ENCODE results near the gene TYW1B. TPM values are rescaled to one million over a fixed set of nuclear protein-coding genes. Genes with fewer than 3 reads are reported as not detected.
"Not testable (repeated sequence)": the region's sequence is repeated elsewhere in the genome, so short reads cannot be mapped to it uniquely, and the experiment has no call there.

The TYW1B gene
- total RNA-seq, 1 donor from 2014 or later: 2.0 TPM

DNA sequence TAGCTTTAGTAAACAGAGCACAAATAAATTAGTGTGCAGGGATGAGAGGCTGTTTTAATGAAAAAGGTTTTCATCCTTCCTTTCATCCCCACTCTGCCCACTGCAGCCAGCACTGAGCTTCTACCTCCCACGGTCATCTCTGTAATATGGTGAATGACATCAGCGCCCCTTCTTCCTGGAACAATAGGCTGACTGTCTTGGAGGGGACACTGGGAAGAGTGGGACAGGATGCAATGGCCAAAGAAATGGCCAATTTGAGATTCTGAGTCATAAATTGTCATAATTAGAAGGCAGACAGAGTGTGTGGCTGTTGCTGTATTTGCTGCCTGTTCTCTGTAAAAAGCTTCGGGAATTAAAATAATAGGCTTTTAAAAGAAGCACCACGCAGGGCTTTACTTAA lies 289.1 kb downstream of the TYW1B start:
- H3K36me3 Mint-ChIP-seq (ENCODE audit: low read depth, unreplicated experiment): no peaks in the 10 kb centered on the region
- DNase-seq (ENCODE audit: low read depth) (no peak), FAIRE-seq (no peak)
- Histone ChIP-seq H4K20me1 (ENCODE audit: insufficient read depth, low read length) (no peaks in the 10 kb centered on the region), H3K4me1 (ENCODE audit: insufficient read depth, low read length) (no peaks in the 10 kb centered on the region), H3K9ac (ENCODE audit: low read length) (no peak overlapping the region), H3K4me3 (ENCODE audit: insufficient read depth, low read depth, low read length) (no peak overlapping the region), H3K27ac (ENCODE audit: low read depth, low read length) (no peak overlapping the region), H3K79me2 (ENCODE audit: insufficient read depth, low read length) (no peaks in the 10 kb centered on the region), H3K36me3 (ENCODE audit: insufficient read depth, low read length) (no peaks in the 10 kb centered on the region), H2AFZ (ENCODE audit: low read depth, low read length) (no peak overlapping the region), H3K27me3 (ENCODE audit: insufficient read depth, low read length) (no peaks in the 10 kb centered on the region), H3K9me3 (ENCODE audit: insufficient read depth, low read depth, low read length) (no peaks in the 10 kb centered on the region), H3K4me2 (ENCODE audit: low read length) (no peak overlapping the region)
- TF ChIP-seq CTCF (IDR thresholded peaks at IDR 0.05; ENCODE audit: insufficient read depth, low read depth, low read length) (no peak), EZH2 (IDR thresholded peaks at IDR 0.05; ENCODE audit: insufficient read depth, low read length) (no peak)
- peaks cover 2% of the 10 kb centered on the region for H3K27me3 Mint-ChIP-seq (ENCODE audit: low read depth, unreplicated experiment)
- H3K4me3 Mint-ChIP-seq (ENCODE audit: unreplicated experiment): no peak overlapping the region
- no peak overlapping the region for H3K27ac Mint-ChIP-seq (ENCODE audit: unreplicated experiment)
- H3K9me3 Mint-ChIP-seq (ENCODE audit: unreplicated experiment): no peaks in the 10 kb centered on the region
- peaks cover 9% of the 10 kb centered on the region for H3K4me1 Mint-ChIP-seq (ENCODE audit: low read depth, unreplicated experiment)

DNA sequence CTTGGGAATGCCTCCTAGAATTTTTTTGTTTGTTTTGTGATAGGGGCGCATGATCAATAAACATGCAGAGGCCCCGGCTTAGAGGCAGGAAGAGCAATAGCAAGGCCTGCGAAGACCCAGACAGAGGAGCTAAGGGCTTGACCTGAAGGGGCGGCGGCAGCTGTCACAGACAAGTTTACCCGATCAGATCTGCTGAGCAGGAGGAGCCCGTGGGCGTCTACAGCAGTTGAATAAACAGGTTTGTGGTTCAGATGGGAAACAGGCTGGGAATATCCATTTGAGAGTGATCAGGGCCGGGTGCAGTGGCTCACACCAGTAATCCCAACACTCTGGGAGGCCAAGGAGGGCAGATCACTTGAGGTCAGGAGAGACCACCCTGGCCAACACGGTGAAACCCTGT lies 289.9 kb downstream of the TYW1B start:
- H3K4me1 ChIP-seq (ENCODE audit: insufficient read depth, low read length): no peaks in the 10 kb centered on the region
- H3K9me3 ChIP-seq (ENCODE audit: insufficient read depth, low read depth, low read length): no peaks in the 10 kb centered on the region
- peaks cover 2% of the 10 kb centered on the region for H3K27me3 Mint-ChIP-seq (ENCODE audit: low read depth, unreplicated experiment)
- no peak overlapping the region for H3K4me2 ChIP-seq (ENCODE audit: low read length)
- H3K9me3 Mint-ChIP-seq (ENCODE audit: unreplicated experiment): no peaks in the 10 kb centered on the region
- TF ChIP-seq CTCF (IDR thresholded peaks at IDR 0.05; ENCODE audit: insufficient read depth, low read depth, low read length): no peak
- no peak for TF ChIP-seq EZH2 (IDR thresholded peaks at IDR 0.05; ENCODE audit: insufficient read depth, low read length)
- DNase-seq (ENCODE audit: low read depth) (no peak), FAIRE-seq (no peak)
- no peaks in the 10 kb centered on the region for H3K36me3 Mint-ChIP-seq (ENCODE audit: low read depth, unreplicated experiment)
- no peaks in the 10 kb centered on the region for H4K20me1 ChIP-seq (ENCODE audit: insufficient read depth, low read length)
- H3K27me3 ChIP-seq (ENCODE audit: insufficient read depth, low read length): no peaks in the 10 kb centered on the region
- H3K27ac Mint-ChIP-seq (ENCODE audit: unreplicated experiment): peak overlapping the region; percentile 69
- H3K9ac ChIP-seq (ENCODE audit: low read length): no peak overlapping the region
- H3K4me1 Mint-ChIP-seq (ENCODE audit: low read depth, unreplicated experiment): peaks cover 9% of the 10 kb centered on the region
- H3K4me3 Mint-ChIP-seq (ENCODE audit: unreplicated experiment): no peak overlapping the region
- no peak overlapping the region for H3K4me3 ChIP-seq (ENCODE audit: insufficient read depth, low read depth, low read length)
- H3K79me2 ChIP-seq (ENCODE audit: insufficient read depth, low read length): no peaks in the 10 kb centered on the region
- no peak overlapping the region for H2AFZ ChIP-seq (ENCODE audit: low read depth, low read length)
- H3K27ac ChIP-seq (ENCODE audit: low read depth, low read length): no peak overlapping the region
- H3K36me3 ChIP-seq (ENCODE audit: insufficient read depth, low read length): no peaks in the 10 kb centered on the region

DNA sequence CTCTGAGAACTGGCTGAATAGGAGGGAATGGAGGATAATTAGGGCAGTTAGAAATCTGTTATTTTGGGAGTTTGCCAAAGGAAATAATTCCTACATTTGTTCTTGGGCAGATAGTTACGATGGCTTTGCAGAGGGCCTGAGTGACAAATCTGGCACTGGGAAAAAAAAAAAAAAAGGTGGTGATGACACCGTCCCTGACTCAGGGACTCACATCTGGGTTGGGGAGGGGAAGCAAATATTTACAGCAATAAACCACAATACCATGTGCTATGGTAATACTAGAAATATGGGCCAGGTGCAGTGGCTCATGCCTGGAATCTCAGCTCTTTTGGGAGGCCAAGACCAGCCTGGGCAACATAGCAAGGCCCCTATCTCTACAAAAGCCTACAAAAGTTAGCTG lies 292.0 kb downstream of the TYW1B start:
- H3K36me3 ChIP-seq (ENCODE audit: insufficient read depth, low read length); H3K9me3 ChIP-seq (ENCODE audit: insufficient read depth, low read depth, low read length); H3K27ac ChIP-seq (ENCODE audit: low read depth, low read length); H3K79me2 ChIP-seq (ENCODE audit: insufficient read depth, low read length); H3K27ac Mint-ChIP-seq (ENCODE audit: unreplicated experiment); H3K4me1 Mint-ChIP-seq (ENCODE audit: low read depth, unreplicated experiment); H3K9me3 Mint-ChIP-seq (ENCODE audit: unreplicated experiment); H2AFZ ChIP-seq (ENCODE audit: low read depth, low read length); H3K27me3 Mint-ChIP-seq (ENCODE audit: low read depth, unreplicated experiment); H3K9ac ChIP-seq (ENCODE audit: low read length); H3K27me3 ChIP-seq (ENCODE audit: insufficient read depth, low read length); H3K36me3 Mint-ChIP-seq (ENCODE audit: low read depth, unreplicated experiment); H4K20me1 ChIP-seq (ENCODE audit: insufficient read depth, low read length); H3K4me2 ChIP-seq (ENCODE audit: low read length); H3K4me3 ChIP-seq (ENCODE audit: insufficient read depth, low read depth, low read length); H3K4me1 ChIP-seq (ENCODE audit: insufficient read depth, low read length); H3K4me3 Mint-ChIP-seq (ENCODE audit: unreplicated experiment); DNase-seq (ENCODE audit: low read depth); FAIRE-seq: not testable (repeated sequence)

DNA sequence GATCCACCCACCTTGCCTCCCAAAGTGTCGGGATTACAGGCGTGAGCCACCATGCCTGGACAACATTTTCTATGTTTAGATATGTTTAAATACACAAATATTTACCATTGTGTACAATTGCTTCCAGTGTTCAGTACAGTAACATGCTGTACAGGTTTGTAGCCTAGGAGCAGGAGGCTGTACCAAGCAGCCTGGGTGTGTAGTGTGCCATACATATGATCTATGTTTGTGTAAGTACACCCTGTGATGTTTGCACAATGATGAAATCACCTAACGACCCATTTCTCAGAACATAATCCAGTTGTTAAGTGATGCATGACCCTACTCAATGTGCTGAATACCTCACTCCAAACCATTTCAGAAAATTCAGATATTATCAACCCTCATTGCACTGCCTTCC lies 297.0 kb downstream of the TYW1B start:
- H3K27me3 ChIP-seq (ENCODE audit: insufficient read depth, low read length); H3K9me3 Mint-ChIP-seq (ENCODE audit: unreplicated experiment); H3K4me3 ChIP-seq (ENCODE audit: insufficient read depth, low read depth, low read length); H3K27me3 Mint-ChIP-seq (ENCODE audit: low read depth, unreplicated experiment); H3K4me1 Mint-ChIP-seq (ENCODE audit: low read depth, unreplicated experiment); H3K79me2 ChIP-seq (ENCODE audit: insufficient read depth, low read length); H3K4me1 ChIP-seq (ENCODE audit: insufficient read depth, low read length); H3K27ac ChIP-seq (ENCODE audit: low read depth, low read length); H3K9me3 ChIP-seq (ENCODE audit: insufficient read depth, low read depth, low read length); H3K36me3 ChIP-seq (ENCODE audit: insufficient read depth, low read length); H4K20me1 ChIP-seq (ENCODE audit: insufficient read depth, low read length); H3K36me3 Mint-ChIP-seq (ENCODE audit: low read depth, unreplicated experiment); FAIRE-seq; H3K27ac Mint-ChIP-seq (ENCODE audit: unreplicated experiment); H3K9ac ChIP-seq (ENCODE audit: low read length); H3K4me2 ChIP-seq (ENCODE audit: low read length); H2AFZ ChIP-seq (ENCODE audit: low read depth, low read length); DNase-seq (ENCODE audit: low read depth); H3K4me3 Mint-ChIP-seq (ENCODE audit: unreplicated experiment): not testable (repeated sequence)

Data from astrocyte (in vitro differentiated cells and primary cell).